Measurements from ENCODE around the gene DHCR24.

DNA sequence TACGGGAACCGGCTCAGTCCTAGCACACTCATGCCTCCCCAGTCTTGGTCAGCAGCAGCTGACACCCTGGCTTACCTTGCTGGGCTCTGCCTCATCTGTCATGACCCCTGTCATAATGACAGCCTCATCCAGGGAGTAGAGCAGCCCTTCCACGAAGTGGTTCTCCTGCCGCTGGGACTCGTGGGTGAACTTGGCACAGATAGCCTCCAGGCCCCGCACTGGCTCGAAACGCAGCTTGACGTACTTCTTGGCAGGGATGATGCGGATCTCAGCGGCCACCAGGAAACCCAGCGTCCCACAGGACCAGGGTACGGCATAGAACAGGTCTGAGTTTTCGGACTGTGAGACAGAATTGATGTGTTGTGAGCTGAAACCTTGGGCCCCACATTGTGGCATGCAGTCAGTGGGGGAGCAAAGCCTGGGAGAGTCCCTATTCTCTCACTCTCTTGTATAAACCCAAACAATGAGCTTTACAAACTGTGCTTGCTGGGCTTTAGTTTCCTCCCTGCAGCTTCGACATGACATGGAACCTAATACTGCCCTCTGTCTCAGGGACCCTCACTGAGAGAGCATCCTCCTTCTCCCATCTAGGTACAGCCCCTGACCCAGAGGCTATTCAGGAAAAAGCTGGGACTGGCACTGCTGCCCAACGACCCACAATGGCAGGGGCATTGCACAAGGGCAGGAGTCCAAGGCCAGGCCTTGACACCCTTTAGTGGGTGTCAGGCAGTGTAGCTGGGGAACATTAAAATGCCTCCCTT is 15.5 kb downstream of the DHCR24 start:
- TF ChIP-seq POLR2A (IDR thresholded peaks at IDR 0.05) (no peak), EP300 (IDR thresholded peaks at IDR 0.05) (no peak), POLR2AphosphoS5 (IDR thresholded peaks at IDR 0.05) (no peak)
- TF ChIP-seq, protein P1, sequence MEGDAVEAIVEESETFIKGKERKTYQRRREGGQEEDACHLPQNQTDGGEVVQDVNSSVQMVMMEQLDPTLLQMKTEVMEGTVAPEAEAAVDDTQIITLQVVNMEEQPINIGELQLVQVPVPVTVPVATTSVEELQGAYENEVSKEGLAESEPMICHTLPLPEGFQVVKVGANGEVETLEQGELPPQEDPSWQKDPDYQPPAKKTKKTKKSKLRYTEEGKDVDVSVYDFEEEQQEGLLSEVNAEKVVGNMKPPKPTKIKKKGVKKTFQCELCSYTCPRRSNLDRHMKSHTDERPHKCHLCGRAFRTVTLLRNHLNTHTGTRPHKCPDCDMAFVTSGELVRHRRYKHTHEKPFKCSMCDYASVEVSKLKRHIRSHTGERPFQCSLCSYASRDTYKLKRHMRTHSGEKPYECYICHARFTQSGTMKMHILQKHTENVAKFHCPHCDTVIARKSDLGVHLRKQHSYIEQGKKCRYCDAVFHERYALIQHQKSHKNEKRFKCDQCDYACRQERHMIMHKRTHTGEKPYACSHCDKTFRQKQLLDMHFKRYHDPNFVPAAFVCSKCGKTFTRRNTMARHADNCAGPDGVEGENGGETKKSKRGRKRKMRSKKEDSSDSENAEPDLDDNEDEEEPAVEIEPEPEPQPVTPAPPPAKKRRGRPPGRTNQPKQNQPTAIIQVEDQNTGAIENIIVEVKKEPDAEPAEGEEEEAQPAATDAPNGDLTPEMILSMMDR (IDR thresholded peaks at IDR 0.05) = no peak

Measured in suprapubic skin (tissue), 4 donors.